Tibial artery (tissue), 4 donors: Measurements from ENCODE around the gene CCL1.

Source experiments
- DNase-seq, 2 donors: peaks; one replicate each; pipeline ENCODE4 v3.0.0-alpha.2; 2019
- H3K27ac ChIP-seq, 2 donors: fragments of 200-600 bp; sonication (generic) in 1 of 2; 1 replicate in 1 of 2; 2 replicates in 1 of 2; pipeline ENCODE4 v1.5.1; 2018 to 2019; ENCODE audit warnings: mild to moderate bottlenecking in 1 of 2
- H3K27me3 ChIP-seq, 2 donors: fragments of 200-600 bp; sonication (generic) in 1 of 2; one replicate each; pipeline versions ENCODE4 v1.5.1 to v1.6.0; 2016 to 2019
- H3K36me3 ChIP-seq, 3 donors: fragments of 200-600 bp; sonication (generic) in 2 of 3; one replicate each; pipeline ENCODE4 v1.5.1; 2016 to 2019; ENCODE audit warnings: mild to moderate bottlenecking in 2 of 3
- H3K4me1 ChIP-seq, 4 donors: fragments of 200-600 bp; sonication (generic) in 2 of 4; 1 replicate in 3 of 4; 2 replicates in 1 of 4; pipeline ENCODE4 v1.5.1; 2016 to 2019
- H3K4me3 ChIP-seq, 2 donors: fragments of 200-600 bp; sonication (generic) in 1 of 2; 1 replicate in 1 of 2; 2 replicates in 1 of 2; pipeline ENCODE4 v1.5.1; 2018 to 2019; ENCODE audit warnings: mild to moderate bottlenecking in 2 of 2
- H3K9me3 ChIP-seq, 3 donors: fragments of 200-600 bp; sonication (generic) in 1 of 3; one replicate each; pipeline ENCODE4 v1.5.1; 2016 to 2019
- intact Hi-C: fragments of 100-400 bp; cut with DNase I; formaldehyde crosslinking; loops from one replicate; pipeline ENCODE4 v1.15.0; 2023; ENCODE audit warnings: low total_unique reads
- TF ChIP-seq, protein P1 (sequence below), 2 experiments: fragments of 200-600 bp in 1 of 2; fragments of 450-650 bp in 1 of 2; IDR thresholded peaks; one replicate each; pipeline ENCODE4 v1.5.1; 2017 to 2019; ENCODE audit warnings: antibody characterized with exemption in 2 of 2, mild to moderate bottlenecking in 1 of 2, moderate library complexity in 1 of 2

The CCL1 gene

DNA sequence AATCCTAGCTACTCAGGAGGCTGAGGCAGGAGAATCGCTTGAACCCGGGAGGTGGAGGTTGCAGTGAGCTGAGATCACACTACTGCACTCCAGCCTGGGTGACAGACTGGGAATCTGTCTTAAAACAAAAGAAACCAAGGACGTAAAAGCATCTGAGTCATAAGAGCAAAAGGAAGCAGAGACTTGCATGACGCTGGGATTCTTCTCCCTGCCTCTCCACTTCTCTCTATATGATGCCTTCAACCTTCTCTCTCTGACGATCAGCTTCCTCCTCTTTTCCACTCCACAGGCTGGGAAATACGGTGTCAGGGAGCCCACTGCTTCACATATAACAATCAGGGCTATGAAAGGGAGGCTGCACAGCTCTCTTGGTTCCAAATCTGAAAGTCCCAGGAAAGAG lies 43.2 kb upstream of the CCL1 start:
- Histone ChIP-seq H3K4me3 (no peak overlapping the region), H3K9me3 (no peaks in the 10 kb centered on the region), H3K4me1 (no peaks in the 10 kb centered on the region), H3K36me3 (no peaks in the 10 kb centered on the region), H3K27me3 (peaks cover 0 to 21% of the 10 kb centered on the region in 2 donors), H3K27ac (no peak overlapping the region)
- intact Hi-C loops = no loop called here
- no peak for DNase-seq
- TF ChIP-seq, protein P1, sequence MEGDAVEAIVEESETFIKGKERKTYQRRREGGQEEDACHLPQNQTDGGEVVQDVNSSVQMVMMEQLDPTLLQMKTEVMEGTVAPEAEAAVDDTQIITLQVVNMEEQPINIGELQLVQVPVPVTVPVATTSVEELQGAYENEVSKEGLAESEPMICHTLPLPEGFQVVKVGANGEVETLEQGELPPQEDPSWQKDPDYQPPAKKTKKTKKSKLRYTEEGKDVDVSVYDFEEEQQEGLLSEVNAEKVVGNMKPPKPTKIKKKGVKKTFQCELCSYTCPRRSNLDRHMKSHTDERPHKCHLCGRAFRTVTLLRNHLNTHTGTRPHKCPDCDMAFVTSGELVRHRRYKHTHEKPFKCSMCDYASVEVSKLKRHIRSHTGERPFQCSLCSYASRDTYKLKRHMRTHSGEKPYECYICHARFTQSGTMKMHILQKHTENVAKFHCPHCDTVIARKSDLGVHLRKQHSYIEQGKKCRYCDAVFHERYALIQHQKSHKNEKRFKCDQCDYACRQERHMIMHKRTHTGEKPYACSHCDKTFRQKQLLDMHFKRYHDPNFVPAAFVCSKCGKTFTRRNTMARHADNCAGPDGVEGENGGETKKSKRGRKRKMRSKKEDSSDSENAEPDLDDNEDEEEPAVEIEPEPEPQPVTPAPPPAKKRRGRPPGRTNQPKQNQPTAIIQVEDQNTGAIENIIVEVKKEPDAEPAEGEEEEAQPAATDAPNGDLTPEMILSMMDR (IDR thresholded peaks at IDR 0.05) = no peak

GRCh38 chr17:34403006-34403405 lies 40.0 kb upstream of the CCL1 start:
- DNase-seq = no peak
- no peak overlapping the region for H3K27ac ChIP-seq
- H3K36me3 ChIP-seq = no peaks in the 10 kb centered on the region
- H3K27me3 ChIP-seq = peaks cover 0 to 6% of the 10 kb centered on the region in 2 donors
- no peak overlapping the region for H3K4me3 ChIP-seq
- intact Hi-C loops = no loop called here
- H3K9me3 ChIP-seq = no peaks in the 10 kb centered on the region
- H3K4me1 ChIP-seq = no peaks in the 10 kb centered on the region
- TF ChIP-seq, protein P1 (IDR thresholded peaks at IDR 0.05) = no peak

GRCh38 chr17:34401165-34401564 lies 38.1 kb upstream of the CCL1 start:
- H3K36me3 ChIP-seq = no peaks in the 10 kb centered on the region
- intact Hi-C loops = no loop called here
- TF ChIP-seq, protein P1 (IDR thresholded peaks at IDR 0.05) = no peak

GRCh38 chr17:34400301-34400931 lies 37.4 kb upstream of the CCL1 start:
- TF ChIP-seq, protein P1 (IDR thresholded peaks at IDR 0.05) = no peak
- H3K9me3 ChIP-seq = no peaks in the 10 kb centered on the region
- no peak overlapping the region for H3K4me3 ChIP-seq
- no peaks in the 10 kb centered on the region for H3K36me3 ChIP-seq
- DNase-seq = no peak
- no peaks in the 10 kb centered on the region for H3K27me3 ChIP-seq
- intact Hi-C loops = no loop called here
- no peak overlapping the region for H3K27ac ChIP-seq
- H3K4me1 ChIP-seq = no peaks in the 10 kb centered on the region

More at GRCh38 chr17:34401165-34401564, 38.1 kb upstream of the CCL1 start:
- Histone ChIP-seq H3K9me3 (no peaks in the 10 kb centered on the region), H3K4me1 (no peaks in the 10 kb centered on the region), H3K27me3 (no peaks in the 10 kb centered on the region), H3K27ac (no peak overlapping the region), H3K4me3 (no peak overlapping the region)
- DNase-seq = no peak

GRCh38 chr17:34399725-34400124 lies 36.7 kb upstream of the CCL1 start:
- no peaks in the 10 kb centered on the region for H3K9me3 ChIP-seq
- no peak overlapping the region for H3K4me3 ChIP-seq
- H3K4me1 ChIP-seq = no peaks in the 10 kb centered on the region
- H3K36me3 ChIP-seq = no peaks in the 10 kb centered on the region
- no peak overlapping the region for H3K27ac ChIP-seq
- TF ChIP-seq, protein P1 (IDR thresholded peaks at IDR 0.05) = no peak
- no peaks in the 10 kb centered on the region for H3K27me3 ChIP-seq
- no peak for DNase-seq
- intact Hi-C loops = no loop called here

DNA sequence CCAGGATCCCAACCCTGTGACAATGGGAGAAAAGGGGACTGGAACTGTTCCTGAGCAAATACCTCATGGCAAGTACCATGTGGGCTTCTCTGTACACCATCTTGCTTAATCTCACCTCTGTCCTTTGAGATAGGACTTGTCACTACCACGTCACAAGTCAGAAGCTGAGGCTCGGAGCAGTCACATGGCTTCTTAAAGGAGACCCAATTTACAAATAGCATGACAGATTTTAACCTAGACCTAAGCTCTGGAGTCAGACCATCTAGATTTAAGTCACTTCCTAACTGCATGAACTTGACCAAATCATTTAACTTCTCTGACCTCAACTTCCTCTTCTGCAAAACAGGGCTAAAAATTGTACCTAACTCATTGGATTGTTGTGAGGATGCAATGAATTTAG lies 36.0 kb upstream of the CCL1 start:
- H3K27ac ChIP-seq = no peak overlapping the region
- DNase-seq = no peak

More for the DNA sequence above, 36.0 kb upstream of the CCL1 start:
- no peak overlapping the region for H3K4me3 ChIP-seq
- no peaks in the 10 kb centered on the region for H3K9me3 ChIP-seq
- no peaks in the 10 kb centered on the region for H3K27me3 ChIP-seq
- TF ChIP-seq, protein P1 (IDR thresholded peaks at IDR 0.05) = no peak
- H3K36me3 ChIP-seq = no peaks in the 10 kb centered on the region
- intact Hi-C loops = no loop called here
- H3K4me1 ChIP-seq = no peaks in the 10 kb centered on the region
